CD14-positive monocyte (primary cell): ENCODE results near the gene CLASP1. TPM values are rescaled to one million over a fixed set of nuclear protein-coding genes. Genes with fewer than 3 reads are reported as not detected.

Experiments used
- DNase-seq, 3 donors: peaks; one replicate each; pipeline ENCODE4 v3.0.0-alpha.2; 2011 to 2022
- H2AFZ ChIP-seq: 2 replicates; pipeline ENCODE4 v1.6.0; 2012; ENCODE audit warnings: mild to moderate bottlenecking, low read depth, low read length, inconsistent platforms; ENCODE audit not compliant: insufficient read depth, poor library complexity, severe bottlenecking
- H3K27ac ChIP-seq, 2 donors: 1 replicate in 1 of 2; 2 replicates in 1 of 2; pipeline ENCODE4 v1.5.1; 2012 to 2013; ENCODE audit warnings: low read length in 2 of 2, control low read depth in 1 of 2, inconsistent platforms in 1 of 2, low read depth in 1 of 2, mild to moderate bottlenecking in 1 of 2
- H3K27me3 ChIP-seq, 2 donors: one replicate each; pipeline versions ENCODE4 v1.6.0 to v1.6.1; 2011 to 2013; ENCODE audit warnings: low read length in 2 of 2; ENCODE audit not compliant: control insufficient read depth in 2 of 2, insufficient read depth in 2 of 2
- H3K36me3 ChIP-seq, 2 donors: replicated peaks in 1 of 2; 1 replicate in 1 of 2; 2 replicates in 1 of 2; pipeline versions ENCODE4 v1.5.1 to v1.6.1; 2012 to 2013; ENCODE audit warnings: low read length in 2 of 2, control low read depth in 1 of 2, inconsistent platforms in 1 of 2, mild to moderate bottlenecking in 1 of 2; ENCODE audit not compliant: insufficient read depth in 2 of 2, control insufficient read depth in 1 of 2
- H3K4me1 ChIP-seq, 2 donors: 1 replicate in 1 of 2; 2 replicates in 1 of 2; pipeline versions ENCODE4 v1.5.1 to v1.6.1; 2012 to 2013; ENCODE audit warnings: low read length in 2 of 2, control low read depth in 1 of 2, inconsistent platforms in 1 of 2, mild to moderate bottlenecking in 1 of 2, moderate library complexity in 1 of 2; ENCODE audit not compliant: insufficient read depth in 2 of 2, control insufficient read depth in 1 of 2
- H3K4me2 ChIP-seq: replicated peaks from 2 replicates; pipeline ENCODE3; 2012; ENCODE audit warnings: low read length, moderate library complexity, mild to moderate bottlenecking; ENCODE audit not compliant: poor library complexity, severe bottlenecking; ENCODE audit errors: extremely low read depth
- H3K4me3 ChIP-seq, 3 experiments: fragments of 200-600 bp in 1 of 3; sonication (generic) in 1 of 3; replicated peaks in 1 of 3; 1 replicate in 2 of 3; 2 replicates in 1 of 3; pipeline ENCODE4 v1.5.1; 2011 to 2013; ENCODE audit warnings: low read length in 3 of 3, mild to moderate bottlenecking in 3 of 3, control low read depth in 2 of 3, low read depth in 2 of 3, inconsistent platforms in 1 of 3, moderate library complexity in 1 of 3
- H3K79me2 ChIP-seq: 2 replicates; pipeline ENCODE4 v1.6.0; 2012; ENCODE audit warnings: mild to moderate bottlenecking, control low read depth, inconsistent platforms, low read length, moderate library complexity; ENCODE audit not compliant: insufficient read depth
- H3K9ac ChIP-seq: 2 replicates; pipeline ENCODE4 v1.6.0; 2017; ENCODE audit warnings: low read length, mild to moderate bottlenecking; ENCODE audit not compliant: insufficient read depth, poor library complexity, severe bottlenecking
- H3K9me3 ChIP-seq, 2 donors: replicated peaks in 1 of 2; 1 replicate in 1 of 2; 2 replicates in 1 of 2; pipeline versions ENCODE4 v1.5.1 to v1.6.1; 2012 to 2013; ENCODE audit warnings: low read length in 2 of 2, control low read depth in 1 of 2; ENCODE audit not compliant: control insufficient read depth in 1 of 2, insufficient read depth in 1 of 2
- H4K20me1 ChIP-seq: 2 replicates; pipeline ENCODE4 v1.6.0; 2012; ENCODE audit warnings: mild to moderate bottlenecking, low read length, control low read depth, moderate library complexity; ENCODE audit not compliant: insufficient read depth
- H3K27ac Mint-ChIP-seq, 7 donors: one replicate each; pipeline ENCODE4 v1.8.0; 2020; ENCODE audit warnings: mild to moderate bottlenecking in 7 of 7, mixed read lengths in 7 of 7, moderate library complexity in 6 of 7, inconsistent platforms in 2 of 7
- H3K27me3 Mint-ChIP-seq, 3 donors: one replicate each; pipeline ENCODE4 v1.8.0; 2021 to 2022; ENCODE audit warnings: low read depth in 3 of 3, mild to moderate bottlenecking in 3 of 3, mixed read lengths in 3 of 3, moderate library complexity in 3 of 3, inconsistent platforms in 1 of 3
- H3K36me3 Mint-ChIP-seq, 2 donors: one replicate each; pipeline ENCODE4 v1.8.0; 2020; ENCODE audit warnings: mixed read lengths in 2 of 2, inconsistent platforms in 1 of 2, mild to moderate bottlenecking in 1 of 2
- H3K4me1 Mint-ChIP-seq: one replicate; pipeline ENCODE4 v1.8.0; 2020; ENCODE audit warnings: mild to moderate bottlenecking, mixed read lengths
- H3K4me3 Mint-ChIP-seq, 2 donors: one replicate each; pipeline ENCODE4 v1.8.0; 2020; ENCODE audit warnings: mild to moderate bottlenecking in 2 of 2, mixed read lengths in 2 of 2, moderate library complexity in 1 of 2
- H3K9me3 Mint-ChIP-seq, 7 donors: one replicate each; pipeline ENCODE4 v1.8.0; 2020 to 2022; ENCODE audit warnings: mixed read lengths in 7 of 7, mild to moderate bottlenecking in 6 of 7, moderate library complexity in 6 of 7, inconsistent platforms in 2 of 7
- CTCF ChIP-seq: fragments of 200-600 bp; IDR thresholded peaks from one replicate; pipeline ENCODE4 v1.8.0; 2022; ENCODE audit warnings: antibody characterized with exemption, mild to moderate bottlenecking
- WGBS: methylation state at CpG from one replicate; pipeline ENCODE4 v1.1.5; 2013; ENCODE audit warnings: missing lambda C conversion rate; ENCODE audit not compliant: insufficient coverage; 5-methylcytosine and 5-hydroxymethylcytosine counted together
- intact Hi-C, 2 donors: fragments of 100-400 bp; cut with micrococcal nuclease; formaldehyde crosslinking; loops; one replicate each; pipeline versions ENCODE4 v1.15.0 to v1.15.1; 2023
- polyA plus RNA-seq, 3 donors: library from polyadenylated mRNA; depleted of rRNA in 1 of 3; unstranded in 2 of 3; stranded (reverse) in 1 of 3; fragments of 300-500 nt in 2 of 3; fragments of >200 nt in 1 of 3; fragmentation: Illumina TruSeq in 2 of 3; gene quantifications; 1 replicate in 2 of 3; 2 replicates in 1 of 3; pipeline ENCODE4 v1.2.3, GENCODE V29; 2012 to 2021

The CLASP1 gene
- polyA plus RNA-seq, 3 donors = 4.8 to 8.1 (median 7.6) TPM

GRCh38 chr2:121490584-121491133 lies 158.6 kb downstream of the CLASP1 start:
- H3K36me3 ChIP-seq = peaks cover 3 to 14% of the 10 kb centered on the region in 2 donors
- WGBS = no CpG with 5 or more reads among the region's 3 CpGs
- Mint-ChIP-seq H3K4me3 (no peak overlapping the region), H3K27ac (no peak overlapping the region), H3K36me3 (peaks cover 10 to 28% of the 10 kb centered on the region in 2 donors), H3K27me3 (no peaks in the 10 kb centered on the region), H3K9me3 (peaks cover 0 to 2% (median 0%) of the 10 kb centered on the region in 7 donors), H3K4me1 (peaks cover 9% of the 10 kb centered on the region)
- DNase-seq = no peak
- H2AFZ ChIP-seq = no peak overlapping the region
- H4K20me1 ChIP-seq = peaks cover 4% of the 10 kb centered on the region
- no peak overlapping the region for H3K4me3 ChIP-seq
- H3K4me2 ChIP-seq = no peak overlapping the region
- H3K27me3 ChIP-seq = no peaks in the 10 kb centered on the region
- H3K27ac ChIP-seq = no peak overlapping the region
- no peak overlapping the region for H3K9ac ChIP-seq
- no peaks in the 10 kb centered on the region for H3K4me1 ChIP-seq
- no peaks in the 10 kb centered on the region for H3K79me2 ChIP-seq
- no peak for TF ChIP-seq CTCF
- intact Hi-C loops = no loop called here
- H3K9me3 ChIP-seq = no peaks in the 10 kb centered on the region

- H3K27me3 Mint-ChIP-seq = no peaks in the 10 kb centered on the region
Measured at GRCh38 chr2:121489911-121490583, 159.2 kb downstream of the CLASP1 start.

More at GRCh38 chr2:121489911-121490583, 159.2 kb downstream of the CLASP1 start:
- no peak for TF ChIP-seq CTCF
- no peaks in the 10 kb centered on the region for H3K27me3 ChIP-seq
- H3K4me2 ChIP-seq = no peak overlapping the region
- intact Hi-C loops = no loop called here
- no peak overlapping the region for H3K9ac ChIP-seq
- no CpG with 5 or more reads among the region's 2 CpGs for WGBS
- H3K9me3 ChIP-seq = no peaks in the 10 kb centered on the region
- no peak overlapping the region for H3K4me3 ChIP-seq
- Mint-ChIP-seq H3K36me3 (peaks cover 10 to 25% of the 10 kb centered on the region in 2 donors), H3K9me3 (no peaks in the 10 kb centered on the region), H3K4me3 (no peak overlapping the region), H3K27ac (peak overlapping the region in 3 of 7 donors; percentile 12 to 67 (median 51)), H3K4me1 (peaks cover 9% of the 10 kb centered on the region)
- H2AFZ ChIP-seq = no peak overlapping the region
- H3K4me1 ChIP-seq = no peaks in the 10 kb centered on the region
- peaks cover 4% of the 10 kb centered on the region for H4K20me1 ChIP-seq
- no peaks in the 10 kb centered on the region for H3K79me2 ChIP-seq
- no peak overlapping the region for H3K27ac ChIP-seq
- DNase-seq = no peak
- peaks cover 3 to 14% of the 10 kb centered on the region in 2 donors for H3K36me3 ChIP-seq
